ENCODE measurements around the gene MPPED2.

The MPPED2 gene

DNA sequence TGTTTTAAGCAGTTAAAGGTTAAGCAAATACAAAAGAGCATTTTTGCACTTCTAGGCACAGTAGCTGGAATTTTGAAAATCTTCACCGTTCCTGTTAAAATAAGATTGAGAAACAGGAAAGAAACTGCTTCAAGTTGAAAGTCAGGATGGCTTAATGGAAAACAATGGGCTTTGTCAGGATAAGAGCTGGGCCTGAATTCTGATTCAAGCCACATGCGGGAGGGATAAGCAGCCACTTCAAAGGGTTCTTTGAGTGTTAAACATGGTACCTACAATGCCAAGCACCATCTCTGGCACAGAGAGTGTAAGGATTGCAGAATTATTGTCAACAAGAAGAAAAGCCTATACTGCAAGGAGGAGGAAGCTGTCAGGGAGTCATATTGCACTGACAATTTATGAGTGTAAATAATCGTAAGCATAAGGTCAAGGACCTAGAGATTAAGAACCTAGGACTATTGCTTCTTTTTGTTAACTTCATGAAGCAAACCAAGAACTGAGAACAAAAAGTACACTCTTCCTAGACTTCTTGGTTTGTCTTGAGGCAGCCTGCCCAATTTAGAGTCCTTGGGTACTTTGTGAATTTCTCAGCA lies 32.5 kb downstream of the MPPED2 start:
- no peak for DNase-seq (ENCODE audit: low read depth)
- H3K4me3 ChIP-seq (ENCODE audit: control insufficient read depth, low read depth, low read length): no peak overlapping the region
- TF ChIP-seq CTCF (conservative IDR thresholded peaks at IDR 0.05; ENCODE audit: control insufficient read depth, insufficient read depth, low read depth, low read length): no peak

GRCh38 chr11:30552839-30553238 lies 33.3 kb downstream of the MPPED2 start:
- no peak overlapping the region for H3K4me3 ChIP-seq (ENCODE audit: control insufficient read depth, low read depth, low read length)
- no peak for TF ChIP-seq CTCF (conservative IDR thresholded peaks at IDR 0.05; ENCODE audit: control insufficient read depth, insufficient read depth, low read depth, low read length)
- DNase-seq (ENCODE audit: low read depth): no peak

DNA sequence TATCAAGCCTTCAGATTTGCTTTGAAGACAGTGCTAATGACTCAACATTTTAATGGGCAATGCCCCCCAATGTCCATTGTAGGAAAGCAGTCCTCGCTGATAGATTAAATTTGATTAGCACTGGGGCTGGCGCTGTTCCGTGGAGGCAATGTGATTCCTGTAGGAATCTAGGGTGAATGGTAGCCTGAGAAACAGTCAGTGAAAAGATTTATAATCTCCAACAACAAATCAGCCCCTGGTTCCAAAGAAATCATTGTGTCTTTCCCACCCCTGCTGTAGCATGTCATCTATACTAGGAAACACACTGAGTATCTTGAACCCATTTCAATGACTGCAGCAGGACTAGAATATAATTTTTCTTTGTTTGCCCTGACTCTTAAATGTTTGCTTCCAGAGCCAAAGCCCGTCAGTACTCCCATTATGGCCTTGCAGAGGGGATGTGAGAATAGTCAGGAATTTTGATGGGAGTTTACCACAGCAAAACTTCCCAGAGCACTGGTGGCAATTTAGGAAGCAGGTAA lies 36.1 kb downstream of the MPPED2 start:
- H3K4me3 ChIP-seq (ENCODE audit: control insufficient read depth, low read depth, low read length): no peak overlapping the region
- no peak for DNase-seq (ENCODE audit: low read depth)
- TF ChIP-seq CTCF (conservative IDR thresholded peaks at IDR 0.05; ENCODE audit: control insufficient read depth, insufficient read depth, low read depth, low read length): no peak

- no peak overlapping the region for H3K4me3 ChIP-seq (ENCODE audit: control insufficient read depth, low read depth, low read length)
- TF ChIP-seq CTCF (conservative IDR thresholded peaks at IDR 0.05; ENCODE audit: control insufficient read depth, insufficient read depth, low read depth, low read length): no peak
- DNase-seq (ENCODE audit: low read depth): no peak
Measured at GRCh38 chr11:30549565-30549964, 36.6 kb downstream of the MPPED2 start.

DNA sequence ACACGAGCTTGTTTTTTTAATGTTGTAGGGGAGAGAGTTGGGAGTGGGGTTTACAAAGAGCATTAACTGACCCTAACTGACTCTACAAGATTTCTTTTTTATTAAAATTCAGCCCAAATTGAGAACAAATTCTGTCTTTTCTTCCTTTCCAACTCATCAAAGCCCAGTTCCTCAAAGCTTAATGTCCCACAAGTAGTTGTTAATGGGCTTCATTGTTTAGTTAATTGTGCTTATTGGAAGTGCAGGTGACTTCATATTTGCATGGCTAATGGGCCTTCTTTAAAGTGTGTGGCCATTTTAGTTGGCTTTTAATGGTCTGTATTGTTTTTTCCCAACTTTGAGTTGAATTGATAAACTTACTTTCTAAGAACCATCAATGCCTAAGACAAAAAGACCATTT lies 39.8 kb downstream of the MPPED2 start:
- DNase-seq (ENCODE audit: low read depth): no peak
- TF ChIP-seq CTCF (conservative IDR thresholded peaks at IDR 0.05; ENCODE audit: control insufficient read depth, insufficient read depth, low read depth, low read length): no peak
- no peak overlapping the region for H3K4me3 ChIP-seq (ENCODE audit: control insufficient read depth, low read depth, low read length)

- no peak for TF ChIP-seq CTCF (conservative IDR thresholded peaks at IDR 0.05; ENCODE audit: control insufficient read depth, insufficient read depth, low read depth, low read length)
- no peak overlapping the region for H3K4me3 ChIP-seq (ENCODE audit: control insufficient read depth, low read depth, low read length)
- DNase-seq (ENCODE audit: low read depth): no peak
Measured at GRCh38 chr11:30545507-30545906, 40.6 kb downstream of the MPPED2 start.

GRCh38 chr11:30543066-30543465 lies 43.1 kb downstream of the MPPED2 start:
- no peak for TF ChIP-seq CTCF (conservative IDR thresholded peaks at IDR 0.05; ENCODE audit: control insufficient read depth, insufficient read depth, low read depth, low read length)
- no peak for DNase-seq (ENCODE audit: low read depth)
- no peak overlapping the region for H3K4me3 ChIP-seq (ENCODE audit: control insufficient read depth, low read depth, low read length)
